SKM-1 (cell line): ENCODE measurements around the gene ZNF37A.
"Not testable (repeated sequence)": the region's sequence is repeated elsewhere in the genome, so short reads cannot be mapped to it uniquely, and the experiment has no call there.

ENCODE experiments used
- DNase-seq: peaks from one replicate; lab custom pipeline; 2025; ENCODE audit not compliant: unreplicated experiment; lab: John Stamatoyannopoulos, UW

The ZNF37A gene

DNA sequence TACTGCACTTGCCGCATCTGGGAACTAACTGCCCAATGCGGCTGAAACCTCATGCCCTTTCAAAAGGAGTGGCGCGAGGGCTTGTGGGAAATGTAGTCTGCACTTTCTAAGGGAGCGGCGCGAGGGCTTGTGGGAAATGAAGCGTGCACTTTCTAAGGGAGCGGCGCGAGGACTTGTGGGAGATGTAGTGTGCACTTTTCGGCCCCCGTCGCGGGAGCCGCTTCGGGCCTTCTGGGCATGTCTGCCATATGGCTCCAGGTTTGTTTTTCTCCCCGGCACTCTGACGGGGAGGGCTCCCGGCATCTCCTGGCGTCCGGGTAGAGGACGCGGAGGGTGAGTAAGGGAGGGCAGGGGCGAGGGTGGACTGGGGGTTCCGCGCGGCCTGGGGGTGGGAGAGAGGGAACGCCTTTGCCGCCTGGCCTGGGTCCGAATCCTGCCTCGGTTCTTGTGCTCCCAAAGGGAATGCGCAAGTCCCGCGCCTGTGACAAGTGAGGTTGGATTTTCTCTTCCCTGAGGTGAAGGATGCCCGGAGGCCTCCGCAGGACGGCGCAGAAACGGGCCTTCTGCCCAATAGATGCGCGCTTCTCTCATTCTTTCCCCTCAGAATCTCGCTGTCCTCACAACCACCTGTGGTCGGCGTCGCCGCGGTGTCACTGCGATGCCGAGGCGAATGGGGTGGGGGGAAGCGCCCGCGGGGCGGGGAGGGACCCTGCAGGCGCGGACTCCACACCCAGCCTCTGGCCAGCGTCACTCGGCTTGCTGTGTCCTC is at the start of gene ZNF37A:
Gene ZNF37A, plus strand, starts transcription at position 180 of the 769 bp plus-strand sequence. CDS start 2,281 bp downstream, outside the sequence.
- peak; percentile 52 for DNase-seq

GRCh38 chr10:38045129-38045528 is 49.0 kb upstream of the ZNF37A start:
- no peak for DNase-seq

DNA sequence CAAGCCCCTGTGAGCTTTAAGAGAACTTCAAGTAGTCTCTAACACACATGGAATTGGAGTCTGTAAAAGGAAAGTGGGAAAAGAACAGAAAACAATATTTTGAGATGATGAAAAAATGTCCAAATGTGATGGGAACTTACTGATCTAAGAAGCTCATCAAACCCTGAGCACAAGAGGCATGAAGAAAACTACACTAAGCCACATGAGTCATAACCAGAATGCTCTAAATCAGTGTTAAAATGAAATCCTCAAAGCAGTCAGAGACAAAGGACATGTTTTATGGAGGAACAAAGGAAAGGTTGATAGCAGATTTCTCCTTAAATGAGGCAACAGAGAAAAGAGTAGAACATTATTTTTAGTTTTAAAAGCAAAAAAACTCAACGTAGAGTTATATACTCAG is 46.5 kb upstream of the ZNF37A start:
- no peak for DNase-seq

- no peak for DNase-seq
These were observed 43.9 kb upstream of the ZNF37A start for GRCh38 chr10:38050212-38050611.

DNA sequence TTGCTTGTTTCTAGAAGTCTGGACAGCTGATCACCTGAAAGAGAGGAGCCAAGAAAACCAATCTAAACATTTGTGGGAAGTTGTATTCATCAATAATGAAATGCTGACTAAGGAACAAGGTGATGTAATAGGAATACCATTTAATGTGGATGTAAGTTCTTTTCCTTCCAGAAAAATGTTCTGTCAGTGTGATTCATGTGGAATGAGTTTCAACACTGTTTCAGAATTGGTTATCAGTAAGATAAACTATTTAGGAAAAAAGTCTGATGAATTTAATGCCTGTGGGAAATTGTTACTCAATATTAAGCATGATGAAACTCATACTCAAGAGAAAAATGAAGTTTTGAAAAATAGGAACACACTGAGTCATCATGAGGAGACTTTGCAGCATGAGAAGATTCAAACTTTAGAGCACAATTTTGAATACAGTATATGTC is 39.8 kb upstream of the ZNF37A start:
- no peak for DNase-seq

DNA sequence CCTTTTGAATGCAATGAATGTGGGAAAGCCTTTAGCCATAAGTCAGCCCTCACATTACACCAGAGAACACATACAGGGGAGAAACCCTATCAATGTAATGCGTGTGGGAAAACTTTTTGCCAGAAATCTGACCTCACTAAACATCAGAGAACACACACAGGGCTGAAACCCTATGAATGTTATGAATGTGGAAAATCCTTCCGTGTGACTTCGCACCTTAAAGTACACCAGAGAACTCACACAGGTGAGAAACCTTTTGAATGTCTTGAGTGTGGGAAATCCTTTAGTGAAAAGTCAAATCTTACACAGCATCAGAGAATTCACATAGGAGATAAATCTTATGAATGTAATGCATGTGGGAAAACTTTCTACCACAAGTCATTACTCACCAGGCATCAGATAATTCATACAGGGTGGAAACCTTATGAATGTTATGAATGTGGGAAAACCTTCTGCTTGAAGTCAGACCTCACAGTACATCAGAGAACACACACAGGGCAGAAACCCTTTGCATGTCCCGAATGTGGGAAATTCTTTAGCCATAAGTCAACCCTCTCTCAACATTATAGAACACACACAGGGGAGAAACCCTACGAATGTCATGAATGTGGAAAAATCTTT is 38.8 kb upstream of the ZNF37A start:
- not testable (repeated sequence) for DNase-seq

GRCh38 chr10:38069663-38070062 is 24.5 kb upstream of the ZNF37A start:
- not testable (repeated sequence) for DNase-seq

- no peak for DNase-seq
These were observed 23.6 kb upstream of the ZNF37A start for GRCh38 chr10:38070501-38070900.

- DNase-seq, result no peak
These were observed 21.6 kb upstream of the ZNF37A start for GRCh38 chr10:38072552-38072951.

DNA sequence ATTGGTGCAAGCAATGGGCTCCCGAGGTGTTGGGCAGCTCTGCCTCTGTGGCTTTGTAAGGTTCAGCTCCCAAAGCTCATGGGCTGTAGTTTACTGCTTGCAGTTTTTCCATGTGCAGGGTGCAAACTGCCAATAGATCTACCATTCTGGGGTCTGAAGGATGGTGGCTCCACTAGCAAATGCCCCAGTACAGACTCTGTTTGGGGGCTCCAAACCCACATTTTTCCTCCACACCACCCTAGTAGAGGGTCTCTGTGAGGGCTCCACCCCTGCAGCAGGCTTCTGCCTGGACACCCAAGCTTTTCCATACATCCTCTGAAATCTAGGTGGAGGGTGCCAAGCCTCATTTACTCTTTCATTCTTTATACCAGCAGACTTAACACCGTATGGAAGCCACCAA is 17.4 kb upstream of the ZNF37A start:
- no peak for DNase-seq

- not testable (repeated sequence) for DNase-seq
These were observed 819 bp upstream of the ZNF37A start for GRCh38 chr10:38093318-38093717.

- no peak for DNase-seq
These were observed 350 bp upstream of the ZNF37A start for GRCh38 chr10:38093816-38094157.

DNA sequence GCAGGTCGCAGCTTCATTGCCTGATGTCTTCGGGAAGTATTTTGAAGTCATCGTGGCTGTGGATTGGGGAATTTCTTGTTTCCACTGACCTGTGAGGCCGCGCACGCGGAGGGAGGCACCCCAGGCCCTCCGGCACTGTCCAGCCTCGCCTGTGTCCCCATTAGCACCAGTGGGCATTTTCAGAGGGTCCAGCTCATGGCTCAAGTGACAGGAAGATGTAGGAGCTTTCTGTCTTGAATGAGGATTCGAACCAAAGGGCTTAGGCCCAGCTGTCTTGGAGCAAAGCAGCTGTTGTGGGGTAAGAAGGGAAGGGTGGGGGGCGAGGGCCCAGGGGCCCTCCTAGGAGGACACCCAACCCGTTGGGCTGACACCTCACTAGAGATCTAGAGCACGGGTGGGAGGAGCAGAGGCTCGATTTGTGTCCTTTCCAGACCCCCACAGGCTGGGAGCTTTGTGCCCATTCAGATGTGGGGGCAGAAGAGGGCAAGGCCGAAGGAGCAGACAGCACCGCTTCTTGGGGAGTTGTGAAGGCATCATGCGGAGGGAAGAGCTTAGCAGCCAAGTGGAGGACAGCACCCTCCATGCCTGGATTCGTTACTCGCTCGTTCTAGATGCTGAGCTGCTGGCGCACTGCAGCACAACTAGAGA is 914 bp downstream of the ZNF37A start:
- DNase-seq, result no peak

GRCh38 chr10:38102880-38103279 is 8.7 kb downstream of the ZNF37A start:
- DNase-seq, result no peak

DNA sequence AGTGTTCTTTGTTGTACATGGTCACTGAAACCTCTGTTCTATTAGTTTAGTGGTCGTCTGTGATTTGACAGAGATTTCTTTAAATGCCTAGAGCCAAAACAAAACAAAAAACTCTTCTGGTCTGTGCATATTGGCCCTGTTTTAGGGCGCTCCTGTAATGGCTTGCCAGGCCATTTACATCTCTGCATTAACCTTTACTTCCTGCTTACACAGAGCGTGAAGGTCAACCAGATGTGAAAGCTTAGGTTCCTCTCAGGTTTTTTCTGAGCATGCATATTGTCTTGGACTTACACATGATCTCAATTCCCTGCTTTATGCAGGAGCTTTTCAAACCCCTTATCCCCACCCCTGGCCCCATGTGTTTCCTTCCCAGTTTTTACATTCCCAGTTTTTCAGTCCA is 9.6 kb downstream of the ZNF37A start:
- DNase-seq, result no peak

DNA sequence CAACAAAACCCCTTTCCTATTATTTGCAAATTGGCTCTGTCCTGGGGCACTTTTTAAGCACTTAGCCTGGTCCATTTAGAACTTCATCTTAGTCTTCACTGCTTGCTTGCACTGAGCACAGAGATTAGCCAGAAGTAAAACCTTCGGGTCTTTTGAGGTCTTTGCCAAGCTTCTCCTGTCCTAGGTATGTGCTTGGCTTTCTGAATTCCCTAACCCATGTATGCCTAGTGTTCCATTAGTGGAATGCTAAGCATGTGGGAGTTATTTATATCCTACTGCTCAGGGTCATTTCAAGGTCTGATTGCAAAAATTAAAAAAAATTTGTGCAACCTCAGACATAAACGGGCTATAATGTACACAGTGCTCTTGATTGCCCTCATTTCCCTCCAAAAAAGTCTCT is 18.0 kb downstream of the ZNF37A start:
- no peak for DNase-seq

- no peak for DNase-seq
These were observed 24.1 kb downstream of the ZNF37A start for GRCh38 chr10:38118072-38118807.

- no peak for DNase-seq
These were observed 24.9 kb downstream of the ZNF37A start for GRCh38 chr10:38119038-38119437.

- no peak for DNase-seq
These were observed 33.7 kb downstream of the ZNF37A start for GRCh38 chr10:38127812-38128211.

DNA sequence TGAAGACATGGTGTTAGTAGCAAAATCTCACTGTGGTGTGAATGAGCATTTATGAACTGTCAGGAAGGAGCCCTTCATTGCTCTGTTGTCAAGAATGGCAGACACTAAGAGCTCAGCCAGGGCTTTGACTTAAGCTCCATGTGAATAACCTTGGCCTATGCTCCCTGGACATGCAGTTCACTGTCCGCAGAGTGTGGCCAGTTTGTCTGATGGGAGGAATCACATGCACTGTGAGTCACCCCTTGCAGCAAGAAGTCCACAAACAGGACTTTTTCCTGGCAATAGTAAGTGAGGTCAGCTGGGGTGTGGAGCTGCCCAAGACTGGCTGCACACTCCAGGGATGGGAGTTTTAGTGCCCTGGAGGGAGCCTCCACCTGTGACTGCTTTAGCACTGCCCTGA is 49.5 kb downstream of the ZNF37A start:
- DNase-seq, result no peak

- DNase-seq, result no peak
These were observed 52.6 kb downstream of the ZNF37A start for GRCh38 chr10:38146579-38147333.
